ENCODE measurements around the gene MBTD1.

GRCh38 chr17:51228161-51228560 lies 31.7 kb downstream of the MBTD1 start:
- TF ChIP-seq EZH2 (IDR thresholded peaks at IDR 0.05; ENCODE audit: borderline replicate concordance, low read depth, low read length, poor library complexity, severe bottlenecking) (no peak), CTCF (conservative IDR thresholded peaks at IDR 0.05; ENCODE audit: low read depth, low read length) (no peak)
